ENCODE results near the gene RIMBP2. TPM values are rescaled to one million over a fixed set of nuclear protein-coding genes. Genes with fewer than 3 reads are reported as not detected.

RIMBP2 gene
- total RNA-seq, 1 experiment from 2014 or later, result 0.97 TPM

- DNase-seq (ENCODE audit: low spot score), result no peak
These were observed 230.0 kb downstream of the RIMBP2 start for GRCh38 chr12:130486146-130486435.

GRCh38 chr12:130485291-130486145, 230.6 kb downstream of the RIMBP2 start:
- no peak for DNase-seq (ENCODE audit: low spot score)

DNA sequence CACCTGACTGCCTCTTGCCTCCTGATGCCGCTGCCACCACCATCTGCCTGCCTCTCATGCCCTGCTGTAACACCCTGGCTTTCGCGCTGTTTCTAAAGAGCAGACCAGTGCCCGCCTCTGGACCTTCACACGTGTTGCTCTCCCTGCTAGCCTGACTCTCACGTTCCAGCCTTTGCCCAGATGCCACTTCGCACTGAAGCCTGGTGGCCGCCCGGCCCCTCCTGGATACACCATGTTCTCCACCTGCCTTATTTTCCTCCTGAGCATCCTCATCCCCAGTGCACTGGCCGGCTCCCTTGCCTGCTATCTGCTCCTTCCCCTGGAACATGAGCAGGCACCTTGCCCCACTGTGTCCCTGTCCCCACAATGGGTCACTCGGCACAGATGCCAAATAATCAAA, 231.9 kb downstream of the RIMBP2 start:
- DNase-seq (ENCODE audit: low spot score), result no peak

- DNase-seq (ENCODE audit: low spot score), result no peak
These were observed 232.4 kb downstream of the RIMBP2 start for GRCh38 chr12:130483616-130484180.

DNA sequence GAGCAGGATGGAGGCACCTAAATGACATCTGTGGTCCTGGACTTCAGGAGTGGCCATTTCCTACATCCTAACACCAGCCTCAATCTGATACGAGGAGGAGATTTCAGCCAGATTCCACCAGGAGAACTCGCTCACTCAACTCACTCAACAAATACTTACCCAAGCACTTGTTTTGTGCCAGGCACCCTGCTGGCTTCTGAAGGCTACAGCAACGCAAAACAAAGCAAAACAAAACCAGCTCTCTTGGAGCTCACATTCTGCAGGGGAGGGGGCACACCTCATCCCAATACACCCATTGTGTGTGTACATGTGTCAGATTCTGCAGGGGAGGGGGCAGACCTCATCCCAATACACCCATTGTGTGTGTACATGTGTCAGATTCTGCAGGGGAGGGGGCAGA, 233.7 kb downstream of the RIMBP2 start:
- DNase-seq (ENCODE audit: low spot score), result no peak

DNA sequence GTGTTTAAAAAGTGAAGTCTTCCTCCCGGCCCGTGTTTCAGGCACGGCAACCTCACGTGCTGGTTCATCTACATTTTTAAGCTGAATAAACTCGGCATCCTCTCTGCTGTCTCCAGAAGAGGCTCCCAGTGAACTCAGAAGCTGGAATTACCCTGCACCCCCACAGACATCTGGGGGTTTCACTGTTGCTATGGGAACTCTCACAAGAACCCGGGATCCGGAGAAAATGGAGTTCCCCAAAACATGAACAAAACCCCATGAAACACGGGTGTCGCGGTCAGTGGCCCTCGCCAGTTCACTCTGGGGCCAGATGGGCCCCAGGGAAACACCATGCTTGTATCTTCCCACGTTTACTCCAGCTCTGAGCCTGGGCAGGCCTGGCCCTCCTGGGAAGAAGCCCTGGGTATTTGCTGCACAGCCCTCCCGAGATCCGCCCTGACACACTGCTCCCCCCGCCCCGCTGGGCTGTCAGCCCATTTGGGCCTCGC, 234.7 kb downstream of the RIMBP2 start:
- no peak for DNase-seq (ENCODE audit: low spot score)

DNA sequence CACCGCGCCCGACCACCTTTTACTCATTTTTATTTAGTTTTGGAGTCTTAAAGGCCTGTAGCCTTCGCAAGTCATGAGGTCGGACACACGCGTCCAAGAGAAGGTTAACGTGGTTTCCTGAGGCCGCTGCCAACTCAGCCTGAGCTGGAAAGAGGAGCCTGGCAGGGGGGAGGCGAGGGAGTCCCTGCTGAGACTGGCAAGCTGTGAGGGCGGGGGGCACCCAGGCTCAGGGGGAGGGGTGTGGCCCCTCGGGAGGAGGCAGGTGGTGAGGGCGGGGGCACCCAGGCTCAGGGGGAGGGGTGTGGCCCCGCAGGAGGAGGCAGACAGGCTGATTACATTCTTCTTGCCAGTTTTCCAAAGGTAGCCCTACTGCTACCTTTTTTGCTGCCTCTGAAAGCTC, 235.2 kb downstream of the RIMBP2 start:
- DNase-seq (ENCODE audit: low spot score), result no peak

GRCh38 chr12:130480231-130480630, 235.9 kb downstream of the RIMBP2 start:
- DNase-seq (ENCODE audit: low spot score), result no peak

DNA sequence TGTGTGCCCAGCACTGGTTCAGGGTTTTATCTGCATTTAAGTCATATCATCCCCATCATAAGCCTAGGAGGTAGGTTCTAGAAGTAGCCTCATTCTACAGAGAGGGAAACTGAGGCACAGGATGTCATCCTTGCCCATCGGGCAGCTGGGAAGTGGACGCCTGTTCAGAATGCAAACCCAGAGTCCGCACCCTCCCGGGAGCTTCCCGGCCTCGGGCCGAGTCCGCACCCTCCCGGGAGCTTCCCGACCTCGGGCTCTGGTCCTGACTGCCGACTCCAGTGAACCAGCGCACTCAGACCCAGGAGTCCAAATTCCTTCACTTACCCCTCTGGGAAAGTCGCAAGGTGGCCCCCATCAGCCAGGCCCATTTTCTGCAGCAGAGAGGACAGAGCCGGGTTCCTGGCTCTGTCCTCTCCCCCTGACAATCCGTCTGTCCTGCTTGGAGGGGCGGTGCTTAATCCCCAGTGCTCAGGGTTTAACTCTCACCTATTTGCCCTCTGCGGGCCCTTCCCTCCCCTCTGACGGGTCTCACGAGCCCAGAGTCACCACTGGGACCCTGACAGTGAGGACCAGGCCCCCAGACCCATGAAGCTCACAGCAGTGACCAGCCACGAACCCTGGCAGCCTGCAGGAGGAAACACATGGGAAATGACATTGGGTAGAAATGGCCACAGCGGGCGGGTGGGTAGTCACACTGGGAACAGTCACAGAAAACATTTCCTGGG, 236.5 kb downstream of the RIMBP2 start:
- no peak for DNase-seq (ENCODE audit: low spot score)

DNA sequence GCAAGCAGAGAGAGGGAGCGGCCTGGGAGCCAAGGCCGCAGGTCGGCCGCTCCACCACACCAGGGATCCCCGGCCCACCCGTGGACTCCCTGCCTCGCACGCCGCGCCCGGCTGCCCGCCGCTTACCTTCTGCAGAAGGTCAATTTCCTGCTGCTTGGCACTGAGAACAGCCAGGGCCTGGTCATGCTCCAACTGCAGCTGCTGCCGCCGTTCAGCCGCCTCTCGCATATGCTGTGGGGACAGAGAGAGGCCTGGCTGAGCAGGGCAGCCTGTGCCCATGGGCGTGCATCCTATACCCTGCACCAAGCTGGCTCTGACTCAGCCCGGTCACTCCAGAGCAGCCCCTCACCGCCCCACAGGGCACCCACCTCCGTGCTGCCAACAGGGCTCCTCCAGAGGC, 237.3 kb downstream of the RIMBP2 start:
- no peak for DNase-seq (ENCODE audit: low spot score)

- no peak for DNase-seq (ENCODE audit: low spot score)
These were observed 238.4 kb downstream of the RIMBP2 start for GRCh38 chr12:130477701-130478100.

GRCh38 chr12:130477266-130477665, 238.8 kb downstream of the RIMBP2 start:
- DNase-seq (ENCODE audit: low spot score), result no peak

DNA sequence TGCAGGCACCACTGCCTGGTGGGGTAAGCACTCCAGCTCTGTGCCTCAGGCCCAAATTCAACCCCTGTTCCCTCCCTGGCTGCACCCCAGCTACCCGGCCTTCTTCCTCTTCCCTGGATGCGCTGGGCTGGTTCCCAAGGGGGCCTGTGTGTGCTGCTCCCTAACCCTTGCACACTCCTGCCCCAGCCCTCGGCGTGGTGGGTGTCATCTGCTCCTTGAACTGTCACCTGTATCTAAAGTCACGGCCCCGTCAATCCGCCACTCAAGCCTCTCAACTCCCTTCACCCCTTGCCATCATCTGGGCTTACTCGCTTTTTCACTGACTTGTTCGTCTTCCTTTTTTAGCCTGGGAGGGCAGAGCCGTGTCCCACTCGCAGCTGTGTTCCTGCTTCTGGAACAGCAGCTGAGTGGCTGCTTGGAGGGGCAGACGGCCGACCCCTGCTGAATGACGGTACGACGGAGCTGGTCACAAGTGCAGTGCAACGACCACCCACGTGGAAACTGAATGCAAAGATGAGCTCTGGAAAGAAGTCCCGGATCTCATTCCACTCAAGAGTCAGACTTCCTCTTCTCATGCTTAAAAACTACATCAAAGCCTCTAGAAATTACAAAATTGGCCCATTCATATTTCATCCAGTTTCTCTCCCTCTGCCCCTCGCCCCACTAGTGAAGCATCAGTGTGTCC, 239.5 kb downstream of the RIMBP2 start:
- no peak for DNase-seq (ENCODE audit: low spot score)

DNA sequence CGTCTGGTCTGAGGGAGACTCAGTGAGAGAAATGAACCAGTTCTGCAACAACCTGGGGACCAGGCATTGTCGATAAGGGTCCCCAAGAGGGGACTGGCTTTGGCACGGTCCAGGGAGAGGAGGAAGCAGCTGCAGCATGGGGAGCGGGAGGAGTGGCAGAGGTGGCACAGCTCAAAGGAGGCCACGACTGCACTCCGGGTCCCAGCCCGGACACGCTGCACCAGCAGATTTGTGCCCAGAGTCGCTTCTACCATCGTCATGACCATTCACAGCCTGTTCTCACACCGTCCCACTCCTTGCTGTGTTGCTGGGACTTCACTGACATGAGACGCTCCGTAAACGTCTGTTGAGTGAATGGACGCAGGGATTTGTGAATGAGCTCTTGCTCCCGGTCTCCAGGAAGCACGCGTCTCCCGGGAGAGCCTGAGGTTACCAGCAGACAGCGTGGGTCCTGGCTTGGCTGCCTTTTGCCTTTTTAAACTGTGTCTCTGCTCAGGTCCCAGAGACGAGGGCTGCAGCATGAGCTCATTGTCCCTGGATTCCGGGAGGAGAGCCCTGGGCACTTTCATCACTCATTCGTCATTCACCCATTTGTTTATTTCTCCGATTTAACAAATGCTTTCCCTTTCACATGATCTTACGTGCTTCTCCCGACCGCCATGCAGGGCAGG, 241.4 kb downstream of the RIMBP2 start:
- no peak for DNase-seq (ENCODE audit: low spot score)

- no peak for DNase-seq (ENCODE audit: low spot score)
These were observed 242.8 kb downstream of the RIMBP2 start for GRCh38 chr12:130473266-130473665.

DNA sequence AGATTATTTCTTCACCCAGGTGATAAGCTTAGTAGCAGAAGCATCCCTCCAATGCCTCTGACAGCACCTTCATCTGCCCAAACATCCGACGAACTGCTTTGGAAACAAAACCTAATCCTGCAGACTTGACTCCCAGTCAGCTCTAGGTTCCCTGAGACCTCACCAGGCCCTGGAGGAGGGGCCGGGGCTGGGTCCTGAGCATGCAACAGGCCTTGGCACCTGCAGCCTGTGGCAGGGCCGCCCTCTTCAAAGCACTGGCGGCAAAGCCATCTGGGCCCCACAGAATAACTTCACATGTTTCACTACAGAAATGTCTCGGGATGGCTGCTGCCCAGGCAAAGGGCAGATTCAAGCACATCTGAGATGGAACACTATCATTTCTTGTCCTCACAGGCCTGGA, 245.1 kb downstream of the RIMBP2 start:
- DNase-seq (ENCODE audit: low spot score), result no peak

DNA sequence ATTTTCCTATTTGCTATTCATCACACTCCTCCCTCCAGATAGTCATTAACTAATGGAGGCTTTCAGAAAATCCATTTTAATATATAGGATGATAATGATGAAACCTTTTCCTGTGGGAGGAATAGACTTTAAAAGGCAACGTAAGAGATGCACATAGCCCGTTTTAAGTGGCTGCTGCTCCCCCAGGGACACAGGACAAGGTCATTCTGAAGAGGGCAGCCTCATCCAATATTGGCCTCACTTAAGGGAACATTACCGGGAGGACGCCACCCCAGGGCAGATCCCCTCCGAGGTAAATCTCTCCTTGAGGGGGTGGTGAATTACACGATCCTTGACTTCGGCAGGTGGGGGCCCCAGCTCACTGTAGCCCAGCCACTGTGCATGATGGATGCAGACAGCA, 246.5 kb downstream of the RIMBP2 start:
- no peak for DNase-seq (ENCODE audit: low spot score)

DNA sequence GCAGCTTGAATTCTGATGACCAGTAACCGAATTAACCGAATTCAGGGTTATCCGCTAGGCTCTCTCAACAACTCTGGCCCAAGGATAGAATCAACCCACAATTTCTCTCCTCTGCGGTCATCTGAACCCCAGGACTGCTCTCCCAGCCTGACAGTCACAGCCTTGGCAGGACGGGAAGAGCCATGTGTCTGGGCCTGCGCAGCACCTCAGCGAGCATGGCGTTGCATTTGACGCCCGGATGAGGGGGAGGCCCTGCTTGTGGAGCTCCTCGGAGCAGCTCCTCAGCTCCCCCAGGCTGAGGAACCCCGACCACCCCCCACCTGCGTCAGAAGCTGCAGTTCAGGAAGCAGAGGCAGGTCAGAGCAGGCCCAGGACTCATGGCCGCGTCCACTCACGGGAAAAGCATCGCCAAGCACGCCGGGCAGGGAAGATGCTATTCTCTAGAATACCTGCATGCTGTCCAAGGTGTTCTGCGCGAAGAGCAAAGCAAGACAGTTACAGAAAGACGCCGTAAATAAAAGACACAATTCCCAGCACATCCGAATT, 247.3 kb downstream of the RIMBP2 start:
- DNase-seq (ENCODE audit: low spot score), result no peak

DNA sequence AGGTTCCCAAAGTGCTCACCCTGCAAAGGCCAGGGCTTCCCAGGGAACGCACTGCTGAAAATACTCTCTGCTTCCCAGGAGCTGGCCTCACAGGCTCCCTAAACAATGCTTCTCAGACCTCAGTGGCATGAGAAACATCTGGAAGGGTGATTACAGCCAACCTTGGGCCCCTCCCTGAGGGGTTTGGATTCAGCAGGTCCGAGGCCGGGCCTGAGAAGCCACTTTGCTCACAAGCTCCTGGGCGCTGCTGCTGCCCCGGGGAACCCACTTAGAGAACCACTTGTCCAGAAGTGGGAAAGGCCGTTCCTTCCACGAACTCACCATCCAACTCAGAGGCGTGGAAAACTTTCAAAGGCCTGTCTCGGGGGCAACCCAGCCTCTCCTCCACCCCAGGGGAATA, 247.9 kb downstream of the RIMBP2 start:
- DNase-seq (ENCODE audit: low spot score), result no peak

- DNase-seq (ENCODE audit: low spot score), result no peak
These were observed 250.5 kb downstream of the RIMBP2 start for GRCh38 chr12:130465626-130466025.

DNA sequence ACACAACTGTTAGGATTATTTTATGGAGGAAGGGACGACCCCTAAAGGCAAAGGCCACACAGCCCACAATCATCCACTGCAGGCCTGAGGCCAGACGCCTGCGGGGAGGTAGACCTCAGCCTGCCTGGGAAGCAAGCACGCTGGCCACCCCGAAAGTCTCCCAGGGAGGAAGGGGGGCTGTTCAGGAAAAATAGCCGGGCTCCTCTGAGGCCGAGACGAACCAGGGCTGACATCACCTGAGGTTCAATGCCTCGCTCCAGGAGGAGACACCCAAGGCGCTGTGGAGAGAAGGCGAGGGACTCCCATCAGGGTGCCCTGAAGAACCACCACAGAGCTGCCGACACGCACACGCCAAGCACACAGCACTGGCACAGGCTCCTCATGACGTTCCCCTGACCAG, 251.1 kb downstream of the RIMBP2 start:
- DNase-seq (ENCODE audit: low spot score), result no peak
